IMR-90 (cell line): Measurements from ENCODE around the gene WDR62.

Experiments used
- CEBPB ChIP-seq: IDR thresholded peaks from 2 replicates; pipeline ENCODE4 v1.6.1; 2012; ENCODE audit warnings: low read depth, low read length, improper control_type of control experiment
- CTCF ChIP-seq: conservative IDR thresholded peaks from 2 replicates; pipeline ENCODE4 v1.5.1; 2012; ENCODE audit warnings: mild to moderate bottlenecking, low read depth, low read length, improper control_type of control experiment
- FOS ChIP-seq: fragments of 150-350 bp; IDR thresholded peaks from 2 replicates; pipeline ENCODE4 v1.6.1; 2016; ENCODE audit warnings: low read depth, low read length
- MAFK ChIP-seq: IDR thresholded peaks from 2 replicates; pipeline ENCODE4 v1.6.1; 2012; ENCODE audit warnings: low read depth, low read length, improper control_type of control experiment
- MXI1 ChIP-seq: IDR thresholded peaks from 2 replicates; pipeline ENCODE4 v1.6.1; 2012; ENCODE audit warnings: low read depth, mild to moderate bottlenecking, low read length, moderate library complexity, borderline replicate concordance
- NFE2L2 ChIP-seq: fragments of 150-350 bp; IDR thresholded peaks from 2 replicates; pipeline ENCODE4 v1.6.1; 2016; ENCODE audit warnings: low read depth, mild to moderate bottlenecking, low read length
- POLR2A ChIP-seq: IDR thresholded peaks from 2 replicates; pipeline ENCODE4 v1.6.1; 2012; ENCODE audit warnings: mild to moderate bottlenecking, low read depth, low read length
- RAD21 ChIP-seq: IDR thresholded peaks from 2 replicates; pipeline ENCODE4 v1.6.1; 2012; ENCODE audit warnings: low read length, improper control_type of control experiment
- RFX5 ChIP-seq: IDR thresholded peaks from 2 replicates; pipeline ENCODE4 v1.8.0; 2012; ENCODE audit warnings: low read depth, mild to moderate bottlenecking, low read length, moderate library complexity
- SMC3 ChIP-seq: fragments of 150-350 bp; IDR thresholded peaks from 2 replicates; pipeline ENCODE4 v1.6.1; 2016; ENCODE audit warnings: low read depth, mild to moderate bottlenecking, antibody characterized with exemption, low read length, moderate library complexity
- TF ChIP-seq, protein P1 (sequence below): fragments of 150-350 bp; IDR thresholded peaks from 2 replicates; pipeline ENCODE4 v1.6.1; 2017; ENCODE audit warnings: mild to moderate bottlenecking, antibody characterized with exemption, low read length, low read depth

DNA sequence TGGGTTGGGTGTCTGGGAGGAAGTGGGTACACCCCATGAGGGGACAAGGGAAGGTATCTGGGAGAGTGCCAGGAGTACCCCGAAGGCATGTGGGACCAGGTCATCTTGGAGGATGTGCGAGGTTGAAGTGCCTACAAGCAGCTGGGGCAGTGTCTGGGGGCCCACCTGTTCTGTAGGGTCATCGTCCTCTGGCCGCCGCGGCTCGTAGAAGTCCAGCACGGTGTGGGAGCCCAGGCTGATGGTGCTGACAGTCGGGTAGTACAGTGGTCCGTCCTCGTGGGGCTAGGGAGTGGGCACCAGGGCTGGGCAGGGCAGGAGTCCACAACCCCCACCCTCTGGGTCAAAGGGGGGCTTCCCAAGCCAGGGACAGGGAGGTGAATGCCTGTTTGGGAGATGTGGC lies 44.3 kb upstream of the WDR62 start:
- no peak for TF ChIP-seq POLR2A
- TF ChIP-seq CTCF = no peak
- no peak for TF ChIP-seq RAD21
- TF ChIP-seq, protein P1, sequence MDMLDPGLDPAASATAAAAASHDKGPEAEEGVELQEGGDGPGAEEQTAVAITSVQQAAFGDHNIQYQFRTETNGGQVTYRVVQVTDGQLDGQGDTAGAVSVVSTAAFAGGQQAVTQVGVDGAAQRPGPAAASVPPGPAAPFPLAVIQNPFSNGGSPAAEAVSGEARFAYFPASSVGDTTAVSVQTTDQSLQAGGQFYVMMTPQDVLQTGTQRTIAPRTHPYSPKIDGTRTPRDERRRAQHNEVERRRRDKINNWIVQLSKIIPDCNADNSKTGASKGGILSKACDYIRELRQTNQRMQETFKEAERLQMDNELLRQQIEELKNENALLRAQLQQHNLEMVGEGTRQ = no peak
- no peak for TF ChIP-seq CEBPB
- TF ChIP-seq SMC3 = no peak
- TF ChIP-seq RFX5 = no peak
- TF ChIP-seq NFE2L2 = no peak
- no peak for TF ChIP-seq FOS
- no peak for TF ChIP-seq MAFK
- TF ChIP-seq MXI1 = no peak
